Left lung (tissue), 10 donors: ENCODE measurements around the gene ZNF653. TPM values are rescaled to one million over a fixed set of nuclear protein-coding genes. Genes with fewer than 3 reads are reported as not detected.
A peak's percentile ranks its signal among the peaks of the same experiment; 100 is the strongest.

ENCODE experiments used
- ATAC-seq: fragments of 200-7000 bp; cut with Tn5 transposase; one replicate; pipeline ENCODE4 v1.9.1; 2020; ENCODE audit warnings: moderate library complexity
- DNase-seq, 4 donors: peaks; one replicate each; pipeline ENCODE4 v3.0.0-alpha.2; 2013 to 2020
- H3K27ac ChIP-seq, 2 donors: fragments of 200-600 bp; sonication (generic) in 1 of 2; one replicate each; pipeline versions ENCODE4 v1.5.0 to v1.8.0; 2020 to 2021
- H3K27me3 ChIP-seq, 2 donors: fragments of 200-600 bp; sonication (generic) in 1 of 2; one replicate each; pipeline versions ENCODE4 v1.5.0 to v1.8.0; 2020 to 2021
- H3K36me3 ChIP-seq, 2 donors: fragments of 200-600 bp; sonication (generic) in 1 of 2; one replicate each; pipeline versions ENCODE4 v1.5.0 to v1.8.0; 2020 to 2021
- H3K4me1 ChIP-seq, 2 donors: fragments of 200-600 bp; one replicate each; pipeline ENCODE4 v1.8.0; 2021
- H3K4me3 ChIP-seq, 2 donors: fragments of 200-600 bp; sonication (generic) in 1 of 2; one replicate each; pipeline versions ENCODE4 v1.5.0 to v1.8.0; 2020 to 2021; ENCODE audit warnings: mild to moderate bottlenecking in 1 of 2
- H3K9me3 ChIP-seq, 2 donors: fragments of 200-600 bp; sonication (generic) in 1 of 2; one replicate each; pipeline versions ENCODE4 v1.5.0 to v1.8.0; 2020 to 2021
- CTCF ChIP-seq, 2 donors: fragments of 200-600 bp; sonication (generic) in 1 of 2; IDR thresholded peaks; one replicate each; pipeline versions ENCODE4 v1.5.0 to v1.8.0; 2021; ENCODE audit warnings: antibody characterized with exemption in 2 of 2
- intact Hi-C, 2 donors: fragments of 100-400 bp; cut with DNase I; formaldehyde crosslinking; loops; one replicate each; pipeline versions ENCODE4 v1.11.2 to v1.14.2; 2022
- polyA plus RNA-seq, 6 donors: library from polyadenylated mRNA; unstranded; fragments of 120-200 nt; gene quantifications; one replicate each; pipeline ENCODE4 v1.2.1, GENCODE V29; 2013; ENCODE audit not compliant: insufficient read length in 6 of 6
- total RNA-seq, 2 donors: library from RNA; stranded (reverse); fragmentation: NEBNext Ultra II Directional; extraction: Animal tissue kit (Norgen Biotek cat#: 25700); gene quantifications; one replicate each; pipeline ENCODE4 v1.2.1, GENCODE V29; 2021
- donor health status: DM: no; HTN: yes; CAD: no.
- donor health status: DM: no; HTN: no; CAD: no.

ZNF653 gene
- total and polyA plus RNA-seq, 8 donors = 7.3 to 10.1 (median 8.3) TPM

GRCh38 chr19:11513946-11514345 is 8.3 kb upstream of the ZNF653 start:
- H3K27me3 ChIP-seq = no peaks in the 10 kb centered on the region
- no peak for DNase-seq
- no peaks in the 10 kb centered on the region for H3K4me1 ChIP-seq
- intact Hi-C loops = no loop called here
- peaks cover 0 to 74% of the 10 kb centered on the region in 2 donors for H3K36me3 ChIP-seq
- no peaks in the 10 kb centered on the region for H3K9me3 ChIP-seq
- TF ChIP-seq CTCF (IDR thresholded peaks at IDR 0.05) = no peak
- no peak overlapping the region for H3K4me3 ChIP-seq
- no peak for ATAC-seq
- H3K27ac ChIP-seq = no peak overlapping the region

- no peak overlapping the region for H3K4me3 ChIP-seq
- no peak overlapping the region for H3K27ac ChIP-seq
- ATAC-seq (no peak), DNase-seq (no peak)
- intact Hi-C loops = no loop called here
- H3K27me3 ChIP-seq = no peaks in the 10 kb centered on the region
- peaks cover 3 to 10% of the 10 kb centered on the region in 2 donors for H3K4me1 ChIP-seq
- H3K36me3 ChIP-seq = peaks cover 0 to 39% of the 10 kb centered on the region in 2 donors
- H3K9me3 ChIP-seq = no peaks in the 10 kb centered on the region
- TF ChIP-seq CTCF (IDR thresholded peaks at IDR 0.05) = no peak
Observed at GRCh38 chr19:11510444-11510843, 4.8 kb upstream of the ZNF653 start.

GRCh38 chr19:11507370-11508078 is 1.9 kb upstream of the ZNF653 start:
- Histone ChIP-seq H3K4me1 (peaks cover 3 to 16% of the 10 kb centered on the region in 2 donors), H3K27ac (no peak overlapping the region), H3K9me3 (no peaks in the 10 kb centered on the region), H3K4me3 (no peak overlapping the region), H3K36me3 (peaks cover 0 to 15% of the 10 kb centered on the region in 2 donors), H3K27me3 (no peaks in the 10 kb centered on the region)
- intact Hi-C loops = no loop called here
- TF ChIP-seq CTCF (IDR thresholded peaks at IDR 0.05) = no peak
- no peak for DNase-seq
- no peak for ATAC-seq

GRCh38 chr19:11506967-11507366 is 1.3 kb upstream of the ZNF653 start:
- peaks cover 3 to 16% of the 10 kb centered on the region in 2 donors for H3K4me1 ChIP-seq
- no peak overlapping the region for H3K4me3 ChIP-seq
- TF ChIP-seq CTCF (IDR thresholded peaks at IDR 0.05) = no peak
- H3K27me3 ChIP-seq = no peaks in the 10 kb centered on the region
- no peak overlapping the region for H3K27ac ChIP-seq
- no peaks in the 10 kb centered on the region for H3K9me3 ChIP-seq
- H3K36me3 ChIP-seq = peaks cover 0 to 10% of the 10 kb centered on the region in 2 donors
- intact Hi-C loops = no loop called here
- no peak for ATAC-seq
- no peak for DNase-seq

GRCh38 chr19:11506101-11506555 is 489 bp upstream of the ZNF653 start:
- no peak for DNase-seq
- Histone ChIP-seq H3K27me3 (no peaks in the 10 kb centered on the region), H3K27ac (peak overlapping the region; percentile 91 to 98), H3K36me3 (peaks cover 0 to 1% of the 10 kb centered on the region in 2 donors), H3K4me1 (peaks cover 3 to 16% of the 10 kb centered on the region in 2 donors), H3K9me3 (no peaks in the 10 kb centered on the region), H3K4me3 (peak overlapping the region; percentile 90 to 96)
- intact Hi-C loops = no loop called here
- ATAC-seq = peak; percentile 51
- no peak for TF ChIP-seq CTCF (IDR thresholded peaks at IDR 0.05)
